Brain pericyte (primary cell): Measurements from ENCODE around the gene PROX2.

ENCODE experiments used
- DNase-seq: peaks from one replicate; pipeline ENCODE4 v3.0.0-alpha.2; 2012; ENCODE audit warnings: low read depth, low spot score

PROX2 gene

DNA sequence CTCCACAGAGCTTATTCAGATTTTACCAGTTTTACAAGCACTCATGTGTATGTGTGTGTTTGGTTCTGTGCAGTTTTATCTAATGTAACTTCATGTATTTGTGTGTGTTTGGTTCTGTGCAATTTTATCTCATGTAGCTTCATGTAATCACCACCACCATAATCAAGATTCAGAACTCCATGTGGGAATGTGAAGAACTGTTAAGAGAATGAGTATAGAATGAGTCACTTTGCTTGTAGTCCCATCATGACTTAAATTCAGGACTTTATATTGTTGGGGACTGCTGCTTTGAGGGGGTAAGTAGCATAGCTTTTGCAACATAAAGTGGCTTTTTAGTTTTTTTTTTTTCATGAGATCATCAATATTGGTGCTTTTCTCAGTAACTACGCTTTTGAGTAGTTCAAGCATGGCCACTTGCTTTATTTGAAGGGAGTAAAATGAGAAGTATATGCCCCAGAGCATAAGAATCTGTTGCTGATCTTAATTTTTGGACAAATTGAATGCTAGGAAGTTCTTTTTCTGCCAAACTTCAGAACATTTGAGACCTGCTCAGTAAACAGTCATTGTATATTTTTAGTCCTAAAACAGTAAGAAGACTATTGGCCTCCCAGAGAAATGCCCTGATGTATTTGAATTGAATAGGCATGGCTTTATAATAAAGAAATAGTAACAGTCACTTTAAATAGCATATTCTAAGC lies 28.8 kb downstream of the PROX2 start:
- no peak for DNase-seq

DNA sequence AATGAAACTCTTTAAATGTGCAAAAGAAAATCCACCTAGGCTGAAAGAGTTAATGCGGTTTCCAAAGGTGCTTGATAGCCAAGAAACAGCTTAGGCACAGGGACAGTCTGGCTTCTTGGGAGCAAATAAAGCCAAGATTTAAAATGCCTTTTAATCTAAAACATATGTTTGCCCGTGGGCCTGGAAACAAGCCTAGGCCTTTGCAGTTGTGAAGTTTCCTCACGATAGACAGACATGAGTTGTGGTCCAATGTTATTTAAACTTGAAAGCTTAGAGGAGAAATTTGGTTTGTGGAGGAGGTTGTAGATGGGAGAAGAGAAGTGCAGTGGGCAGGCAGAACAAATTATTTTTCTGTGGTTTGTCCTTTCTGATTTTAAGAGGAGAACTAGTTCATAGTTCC lies 29.8 kb downstream of the PROX2 start:
- DNase-seq = no peak

DNA sequence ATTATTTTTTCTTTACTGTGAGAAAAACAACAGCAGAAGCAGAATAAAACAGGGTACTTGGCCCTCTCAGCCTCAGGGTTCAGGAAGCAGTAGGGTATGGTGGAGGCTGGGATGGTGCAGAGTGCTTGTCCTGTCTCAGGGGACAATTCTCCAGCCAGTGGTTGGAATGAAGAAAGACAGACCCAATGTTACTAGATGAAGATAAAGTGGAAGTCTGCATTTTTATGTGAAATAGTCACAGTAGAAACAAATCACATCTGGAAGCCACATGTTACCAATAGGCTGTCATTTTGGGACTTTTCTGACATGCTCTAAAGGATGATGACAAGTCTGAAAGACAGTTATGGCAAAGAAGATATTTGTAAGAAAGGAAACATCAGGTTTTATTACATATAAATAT lies 32.3 kb downstream of the PROX2 start:
- DNase-seq = no peak

DNA sequence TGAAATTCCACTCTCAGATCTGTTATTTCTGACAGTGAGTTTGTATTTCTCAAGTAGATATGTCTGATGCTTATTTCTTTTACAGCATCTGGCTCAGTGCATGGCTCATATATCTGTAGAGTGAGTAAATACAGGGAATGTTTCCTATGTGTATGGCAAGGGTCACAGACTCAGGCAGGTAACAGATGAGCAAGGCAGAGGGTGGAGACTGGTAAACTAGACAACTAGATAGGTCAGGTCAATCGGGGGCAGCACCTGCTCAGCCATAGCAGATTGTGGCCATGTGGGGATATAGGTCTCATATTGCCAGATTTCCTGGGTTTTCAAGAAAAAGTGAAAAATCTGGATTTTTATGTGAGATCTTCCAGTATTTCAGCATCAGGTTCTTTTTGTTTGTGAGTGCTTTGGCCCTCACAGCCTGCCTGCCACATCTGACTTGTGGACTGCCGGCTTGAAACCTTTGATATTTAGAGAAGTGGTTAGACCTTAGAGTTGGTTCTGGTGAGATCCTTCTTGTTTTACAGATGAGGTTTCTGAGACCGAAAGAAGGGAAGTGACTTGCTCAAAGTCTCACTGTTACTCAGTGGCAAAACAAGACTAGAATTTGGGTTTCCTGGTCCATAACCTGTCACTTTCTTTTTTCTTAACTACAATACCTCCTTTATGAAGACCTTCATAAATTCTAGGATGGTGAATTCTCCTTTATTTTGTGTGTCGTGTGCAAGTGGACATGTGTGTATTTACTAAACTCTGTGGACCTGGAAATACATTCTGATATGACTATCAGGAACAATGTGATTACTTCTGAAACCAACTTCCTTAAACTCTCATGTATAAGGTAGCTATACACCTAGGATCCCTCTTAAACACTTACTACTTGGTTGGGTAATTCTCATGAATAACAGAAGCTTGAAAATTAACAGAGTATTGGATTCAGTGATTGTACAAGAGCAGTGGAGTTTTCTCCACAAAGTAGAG lies 34.4 kb downstream of the PROX2 start:
- no peak for DNase-seq

DNA sequence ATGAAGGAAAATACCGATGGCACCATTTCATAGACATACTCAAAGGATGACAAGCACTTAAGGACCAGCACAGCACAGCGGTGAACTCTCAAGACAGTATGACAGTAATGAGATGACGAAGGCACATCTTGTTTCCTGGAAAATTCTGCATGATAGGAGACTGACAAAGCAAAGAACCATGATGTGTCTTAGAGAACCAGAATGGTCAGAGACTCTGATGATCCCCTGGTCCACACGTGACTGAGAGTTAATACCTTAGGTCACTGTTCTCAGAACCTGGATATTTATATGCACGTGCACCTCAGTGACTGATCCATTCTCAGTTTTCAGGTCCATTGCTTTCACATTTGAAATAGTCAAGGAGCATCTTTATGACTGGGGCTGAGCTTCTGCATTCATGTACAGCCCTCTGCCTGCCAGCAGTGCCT lies 35.3 kb downstream of the PROX2 start:
- DNase-seq = no peak

DNA sequence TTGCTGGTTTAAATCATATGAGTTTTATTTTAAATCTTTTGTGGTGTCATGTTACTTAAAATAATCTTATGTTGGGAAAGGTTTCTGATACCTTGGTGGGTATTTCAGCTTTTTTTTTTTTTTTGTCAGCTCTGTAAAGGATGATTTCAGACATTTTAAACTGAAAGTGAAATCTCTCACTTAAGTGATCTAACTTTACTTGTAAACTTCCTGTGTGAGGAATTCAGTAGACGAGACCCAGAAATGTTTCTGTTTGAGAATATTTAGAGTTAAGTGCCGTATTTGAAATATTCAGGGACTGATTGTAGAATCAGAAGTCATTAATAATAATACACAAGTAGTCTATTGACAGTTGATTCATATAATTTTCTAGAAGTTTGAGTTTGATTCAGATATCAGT lies 37.8 kb downstream of the PROX2 start:
- no peak for DNase-seq

DNA sequence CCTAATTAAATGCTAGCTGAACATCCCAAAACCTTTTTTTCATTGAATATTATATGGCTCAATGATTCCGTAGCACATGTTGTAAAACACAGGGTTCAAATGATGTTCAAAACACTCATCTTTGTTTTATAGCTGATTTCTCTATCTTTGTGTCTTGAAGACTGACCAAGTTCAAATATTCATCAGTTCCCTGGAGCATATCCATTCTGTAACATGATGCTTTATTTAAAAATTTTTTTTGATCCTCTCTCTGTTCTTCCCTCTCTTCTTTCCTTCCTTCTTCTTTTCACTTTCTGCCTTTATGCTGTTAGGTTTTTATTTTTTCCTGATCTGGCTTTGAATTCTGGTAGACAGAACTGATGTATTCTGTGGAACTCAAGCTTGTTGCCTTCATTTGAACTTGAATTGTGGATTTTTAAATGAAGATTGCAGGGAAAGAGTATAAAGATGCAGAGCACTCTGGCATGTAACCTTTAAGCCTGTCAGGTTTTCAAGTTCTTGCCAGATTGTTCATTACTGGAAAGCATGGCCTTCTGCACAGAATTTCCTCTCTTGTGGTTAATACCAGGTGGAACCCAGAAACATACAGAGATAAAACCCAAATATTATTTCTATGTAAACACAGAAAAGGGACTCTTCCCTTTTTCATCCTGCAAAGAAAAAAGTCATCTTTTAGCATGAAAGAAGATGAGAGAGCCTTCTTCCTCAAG lies 39.5 kb downstream of the PROX2 start:
- DNase-seq = no peak

DNA sequence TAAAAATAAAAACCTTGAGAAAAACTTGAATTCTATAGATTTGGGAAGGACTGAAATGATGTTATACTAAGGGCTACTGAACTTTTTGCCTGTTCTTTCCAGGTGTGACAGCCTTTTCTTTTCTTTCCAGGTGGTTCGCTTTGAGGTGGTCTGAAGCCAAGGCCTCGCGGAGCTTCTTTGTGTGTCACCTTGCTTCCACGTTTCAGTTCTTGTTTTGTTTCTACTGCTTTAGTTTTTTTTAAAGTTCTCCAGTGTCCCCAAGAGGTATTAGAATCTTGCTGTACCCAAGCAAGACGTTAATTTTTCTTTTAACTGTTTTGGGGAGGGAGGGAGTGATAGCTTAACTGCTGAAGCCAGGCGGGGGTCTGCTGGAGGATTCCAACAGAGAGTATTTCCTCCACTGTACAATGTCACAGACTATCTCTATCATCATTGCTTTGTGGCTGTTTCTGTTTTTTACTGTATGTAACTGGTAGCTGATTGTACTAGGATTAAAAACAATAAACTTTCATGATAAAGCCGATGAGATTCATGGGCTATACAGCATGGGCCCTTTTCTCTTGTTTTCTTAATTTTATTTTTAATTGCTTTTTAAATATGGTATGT lies 40.2 kb downstream of the PROX2 start:
- DNase-seq = no peak

DNA sequence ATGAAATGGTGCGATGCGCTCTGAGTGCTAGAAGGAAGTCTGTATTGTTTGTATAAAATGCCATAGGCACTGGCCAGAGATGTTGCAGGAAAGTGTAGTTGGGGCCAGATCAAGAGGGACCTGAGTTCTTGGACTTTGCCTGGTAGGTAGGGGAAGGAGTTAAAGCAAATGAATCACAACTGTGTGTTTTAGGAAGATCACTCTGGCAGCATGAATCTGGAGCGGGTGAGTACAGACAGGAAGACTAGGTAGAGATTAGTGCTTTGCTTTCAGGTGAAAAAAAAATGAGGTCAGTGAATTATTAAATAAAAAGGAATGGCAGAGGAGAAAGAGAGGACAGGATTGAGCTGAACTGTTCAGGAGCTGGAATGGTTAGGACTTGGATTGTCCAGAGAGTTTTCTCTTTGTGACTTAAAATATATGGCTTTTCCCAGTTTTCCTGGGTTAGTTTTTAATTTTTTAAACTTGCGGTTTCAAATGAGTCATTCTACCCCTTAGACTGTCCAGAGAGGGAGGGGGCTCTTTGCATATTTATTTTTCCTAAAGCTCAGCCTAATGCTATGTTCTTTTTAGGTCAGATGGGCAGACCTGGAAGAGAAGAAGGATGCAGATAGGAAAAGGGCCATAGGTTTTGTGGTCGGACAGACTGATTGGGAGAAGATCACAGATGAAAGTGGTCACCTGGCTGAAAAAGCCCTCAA lies 41.1 kb downstream of the PROX2 start:
- DNase-seq = no peak

DNA sequence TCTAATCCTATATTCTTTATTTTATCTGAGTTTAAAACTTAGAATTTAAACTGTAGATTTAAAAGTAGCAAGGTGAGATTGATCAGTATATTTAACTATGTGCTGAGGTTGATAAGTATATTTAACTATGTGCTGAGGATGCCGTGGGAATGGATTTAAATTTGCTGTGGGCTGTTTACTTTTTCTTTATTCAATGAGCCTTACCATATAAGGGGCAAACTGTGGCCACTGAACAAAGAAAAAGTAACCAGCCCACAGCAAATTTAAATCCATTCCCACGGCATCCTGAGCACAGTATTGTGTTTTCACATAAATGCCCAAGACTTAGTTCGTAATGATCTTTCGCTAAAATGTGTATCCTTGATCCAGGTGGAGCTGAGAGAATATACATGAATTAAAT lies 43.1 kb downstream of the PROX2 start:
- no peak for DNase-seq

DNA sequence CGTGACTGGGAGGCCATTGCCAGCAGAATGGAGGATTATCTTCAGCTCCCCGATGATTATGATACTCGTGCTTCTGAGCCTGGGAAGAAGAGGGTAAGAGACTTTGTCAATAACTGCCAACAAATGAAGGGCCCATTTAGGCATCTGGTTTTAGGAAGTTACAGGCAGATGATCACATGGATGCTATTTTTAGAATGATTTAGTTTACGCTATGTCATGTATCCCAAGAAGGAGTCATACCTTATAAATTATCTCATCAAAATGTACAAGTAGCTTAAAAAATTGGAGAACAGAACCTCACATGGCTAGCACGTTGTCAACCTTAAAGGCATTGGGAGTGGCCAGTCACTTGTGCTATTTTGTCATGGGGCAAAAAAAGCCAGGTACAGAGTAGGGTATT lies 46.7 kb downstream of the PROX2 start:
- no peak for DNase-seq

DNA sequence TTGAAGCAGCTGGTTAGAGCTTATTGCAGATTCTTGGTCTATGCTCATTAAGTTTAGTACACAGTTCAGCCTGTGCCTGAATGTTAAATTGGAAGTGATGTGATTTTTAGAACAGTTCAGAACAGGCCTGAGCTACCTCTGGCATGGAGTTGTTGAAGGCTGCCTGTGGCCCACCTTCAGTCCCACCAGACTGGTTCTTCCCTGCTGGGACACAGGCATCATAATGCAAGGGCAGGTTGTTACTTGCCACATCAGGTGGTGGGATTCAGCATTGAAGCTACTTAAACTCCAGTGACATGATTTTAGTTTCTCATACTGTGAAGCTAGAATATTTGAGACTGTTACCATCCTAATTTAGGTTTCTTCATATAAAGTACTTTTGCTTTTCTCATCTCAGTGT lies 49.4 kb downstream of the PROX2 start:
- DNase-seq = no peak
